Measurements from ENCODE around the gene CHURC1.

Gene CHURC1

GRCh38 chr14:64919215-64919614, 5.0 kb downstream of the CHURC1 start:
- Histone ChIP-seq H3K4me3 (peak overlapping the region; percentile 40), H3K27ac (peak overlapping the region; percentile 43 to 84)
- DNase-seq (ENCODE audit: low spot score) = no peak
- TF ChIP-seq CTCF (IDR thresholded peaks at IDR 0.05) = no peak

- H3K27ac ChIP-seq = peak overlapping the region; percentile 43 to 84
- H3K4me3 ChIP-seq = peak overlapping the region; percentile 40
- TF ChIP-seq CTCF (IDR thresholded peaks at IDR 0.05) = no peak
- DNase-seq (ENCODE audit: low spot score) = no peak
These were observed 5.4 kb downstream of the CHURC1 start for GRCh38 chr14:64919618-64920017.

GRCh38 chr14:64920465-64920864, 6.2 kb downstream of the CHURC1 start:
- Histone ChIP-seq H3K27ac (peak overlapping the region; percentile 43 to 84), H3K4me3 (no peak overlapping the region)
- DNase-seq (ENCODE audit: low spot score) = no peak
- TF ChIP-seq CTCF (IDR thresholded peaks at IDR 0.05) = no peak

GRCh38 chr14:64923015-64923414, 8.8 kb downstream of the CHURC1 start:
- Histone ChIP-seq H3K27ac (no peak overlapping the region), H3K4me3 (no peak overlapping the region)
- no peak for DNase-seq (ENCODE audit: low spot score)
- TF ChIP-seq CTCF (IDR thresholded peaks at IDR 0.05) = no peak

- Histone ChIP-seq H3K27ac (no peak overlapping the region), H3K4me3 (no peak overlapping the region)
- TF ChIP-seq CTCF (IDR thresholded peaks at IDR 0.05) = no peak
- DNase-seq (ENCODE audit: low spot score) = no peak
These were observed 12.2 kb downstream of the CHURC1 start for GRCh38 chr14:64926398-64926995.

- no peak for DNase-seq (ENCODE audit: low spot score)
- no peak for TF ChIP-seq CTCF (IDR thresholded peaks at IDR 0.05)
- Histone ChIP-seq H3K4me3 (no peak overlapping the region), H3K27ac (peak overlapping the region in 1 of 2 donors; percentile 55)
These were observed 12.8 kb downstream of the CHURC1 start for GRCh38 chr14:64927031-64927430.

GRCh38 chr14:64928239-64929013, 14.2 kb downstream of the CHURC1 start:
- DNase-seq (ENCODE audit: low spot score) = no peak
- TF ChIP-seq CTCF (IDR thresholded peaks at IDR 0.05) = no peak
- H3K27ac ChIP-seq = peak overlapping the region; percentile 71 to 83
- H3K4me3 ChIP-seq = no peak overlapping the region
